T-cell (primary cell): ENCODE data around the gene PRKN. TPM values are rescaled to one million over a fixed set of nuclear protein-coding genes. Genes with fewer than 3 reads are reported as not detected.

Experiments used
- ATAC-seq, 4 experiments: fragments of 200-7000 bp in 3 of 4; fragments of 150-1000 bp in 1 of 4; cut with Tn5 transposase; replicated peaks in 1 of 4; 1 replicate in 3 of 4; 2 replicates in 1 of 4; pipeline ENCODE4 v1.10.0; 2021; ENCODE audit warnings: moderate library complexity in 3 of 4, mild to moderate bottlenecking in 2 of 4, moderate number of reproducible peaks in 1 of 4
- CTCF ChIA-PET, 2 donors: fragments of 300-600 bp; sonication (Branson Sonifier 250); formaldehyde crosslinking; loops; one replicate each; lab custom pipeline; 2022; ENCODE audit warnings: antibody characterized with exemption in 2 of 2; lab: Charles Lee
- POLR2A ChIA-PET, 2 donors: fragments of 300-600 bp; sonication (Branson Sonifier 250); formaldehyde crosslinking; loops; one replicate each; lab custom pipeline; 2022; ENCODE audit warnings: antibody characterized with exemption in 2 of 2; lab: Charles Lee
- DNase-seq, 35 experiments: peaks; one replicate each; pipeline versions ENCODE4 v3.0.0 to v3.0.0-alpha.2; 2013 to 2023
- H3K27ac ChIP-seq: one replicate; pipeline ENCODE4 v1.5.1; 2013; ENCODE audit warnings: low read length
- H3K27me3 ChIP-seq, 2 experiments: replicated peaks in 1 of 2; 1 replicate in 1 of 2; 2 replicates in 1 of 2; pipeline versions ENCODE4 v1.6.1 to v1.7.0; 2013; ENCODE audit warnings: low read length in 1 of 2, mixed read lengths in 1 of 2; ENCODE audit not compliant: control insufficient read depth in 2 of 2, insufficient read depth in 2 of 2; ENCODE audit errors: extremely low read depth in 1 of 2
- H3K36me3 ChIP-seq, 2 donors: 1 replicate in 1 of 2; 2 replicates in 1 of 2; pipeline versions ENCODE4 v1.6.1 to v1.7.0; 2013; ENCODE audit warnings: low read length in 1 of 2; ENCODE audit not compliant: control insufficient read depth in 2 of 2, insufficient read depth in 1 of 2; ENCODE audit errors: extremely low read depth in 1 of 2
- H3K4me1 ChIP-seq, 2 experiments: 1 replicate in 1 of 2; 2 replicates in 1 of 2; pipeline versions ENCODE4 v1.6.1 to v1.7.0; 2013; ENCODE audit warnings: low read length in 2 of 2, mixed read lengths in 1 of 2; ENCODE audit not compliant: insufficient read depth in 2 of 2, control insufficient read depth in 1 of 2; ENCODE audit errors: extremely low read depth in 1 of 2
- H3K4me3 ChIP-seq, 2 donors: 1 replicate in 1 of 2; 2 replicates in 1 of 2; pipeline versions ENCODE4 v1.5.1 to v1.7.0; 2013; ENCODE audit warnings: mild to moderate bottlenecking in 2 of 2, low read length in 1 of 2, moderate library complexity in 1 of 2; ENCODE audit not compliant: control insufficient read depth in 1 of 2; ENCODE audit errors: extremely low read depth in 1 of 2
- H3K9me3 ChIP-seq: 2 replicates; pipeline ENCODE4 v1.7.0; 2013
- H3K27ac Mint-ChIP-seq, 2 donors: one replicate each; pipeline ENCODE4 v1.8.0; 2020 to 2021; ENCODE audit warnings: mild to moderate bottlenecking in 2 of 2, mixed read lengths in 2 of 2
- H3K27me3 Mint-ChIP-seq, 2 donors: one replicate each; pipeline ENCODE4 v1.8.0; 2021 to 2022; ENCODE audit warnings: mixed read lengths in 2 of 2
- H3K36me3 Mint-ChIP-seq: one replicate; pipeline ENCODE4 v1.8.0; 2021; ENCODE audit warnings: mixed read lengths
- H3K4me1 Mint-ChIP-seq, 3 donors: one replicate each; pipeline ENCODE4 v1.8.0; 2020 to 2022; ENCODE audit warnings: mixed read lengths in 3 of 3, mild to moderate bottlenecking in 1 of 3
- H3K4me3 Mint-ChIP-seq, 3 donors: one replicate each; pipeline ENCODE4 v1.8.0; 2020 to 2022; ENCODE audit warnings: mild to moderate bottlenecking in 3 of 3, mixed read lengths in 3 of 3, moderate library complexity in 3 of 3
- H3K9me3 Mint-ChIP-seq, 3 donors: one replicate each; pipeline ENCODE4 v1.8.0; 2020 to 2022; ENCODE audit warnings: mixed read lengths in 3 of 3
- WGBS: methylation state at CpG from one replicate; pipeline ENCODE4 v1.1.5; 2013; ENCODE audit warnings: missing lambda C conversion rate; ENCODE audit not compliant: insufficient coverage; 5-methylcytosine and 5-hydroxymethylcytosine counted together
- total RNA-seq, 35 experiments: library from RNA in 6 of 35; stranded (reverse) in 6 of 35; fragments of 120-200 nt in 1 of 35; gene quantifications; one replicate each; pipeline versions ENCODE4 v1.2.1 to v1.2.4 and lab custom pipeline; 2013 to 2026

The PRKN gene
- total RNA-seq, 5 donors from 2014 or later (not counting 1 experiment from before 2014, with no cell fraction given): 3.4 to 7.7 (median 6.1) TPM

- no peaks in the 10 kb centered on the region for H3K36me3 ChIP-seq
- Mint-ChIP-seq H3K4me3 (no peak overlapping the region), H3K27me3 (no peaks in the 10 kb centered on the region), H3K9me3 (peaks cover 0 to 8% (median 0%) of the 10 kb centered on the region in 3 donors), H3K36me3 (no peaks in the 10 kb centered on the region), H3K4me1 (no peaks in the 10 kb centered on the region), H3K27ac (no peak overlapping the region)
- H3K9me3 ChIP-seq: no peaks in the 10 kb centered on the region
- ATAC-seq: no peak
- no peak for DNase-seq
- H3K4me3 ChIP-seq: no peak overlapping the region
- ChIA-PET POLR2A (no interaction called here), CTCF (no interaction called here)
- no peak overlapping the region for H3K27ac ChIP-seq
- H3K27me3 ChIP-seq: no peaks in the 10 kb centered on the region
- no peaks in the 10 kb centered on the region for H3K4me1 ChIP-seq
- WGBS: no CpG with 5 or more reads among the region's 1 CpG
Measured at GRCh38 chr6:161546632-161547031, 1180.9 kb downstream of the PRKN start.

GRCh38 chr6:161545741-161546140, 1181.8 kb downstream of the PRKN start:
- 67% methylated on average over 1 of the region's 2 CpGs for WGBS
- POLR2A ChIA-PET: no interaction called here
- Mint-ChIP-seq H3K4me1 (no peaks in the 10 kb centered on the region), H3K36me3 (no peaks in the 10 kb centered on the region), H3K27me3 (no peaks in the 10 kb centered on the region), H3K4me3 (no peak overlapping the region), H3K9me3 (peaks cover 0 to 4% (median 0%) of the 10 kb centered on the region in 3 donors), H3K27ac (no peak overlapping the region)
- H3K4me1 ChIP-seq: no peaks in the 10 kb centered on the region
- no peak for ATAC-seq
- no peak for DNase-seq
- CTCF ChIA-PET: no interaction called here
- no peaks in the 10 kb centered on the region for H3K27me3 ChIP-seq
- H3K9me3 ChIP-seq: no peaks in the 10 kb centered on the region
- no peak overlapping the region for H3K4me3 ChIP-seq
- H3K27ac ChIP-seq: no peak overlapping the region
- H3K36me3 ChIP-seq: no peaks in the 10 kb centered on the region

GRCh38 chr6:161544801-161545480, 1182.6 kb downstream of the PRKN start:
- no peak for ATAC-seq
- no peaks in the 10 kb centered on the region for H3K27me3 ChIP-seq
- H3K9me3 ChIP-seq: no peaks in the 10 kb centered on the region
- Mint-ChIP-seq H3K4me3 (no peak overlapping the region), H3K27ac (no peak overlapping the region), H3K4me1 (no peaks in the 10 kb centered on the region), H3K9me3 (peaks cover 0 to 4% (median 0%) of the 10 kb centered on the region in 3 donors), H3K27me3 (no peaks in the 10 kb centered on the region), H3K36me3 (no peaks in the 10 kb centered on the region)
- no peaks in the 10 kb centered on the region for H3K36me3 ChIP-seq
- WGBS: no CpG with 5 or more reads among the region's 10 CpGs
- H3K4me1 ChIP-seq: no peaks in the 10 kb centered on the region
- ChIA-PET CTCF (no interaction called here), POLR2A (no interaction called here)
- DNase-seq: no peak
- H3K27ac ChIP-seq: no peak overlapping the region
- no peak overlapping the region for H3K4me3 ChIP-seq

GRCh38 chr6:161543684-161544309, 1183.8 kb downstream of the PRKN start:
- no peak overlapping the region for H3K4me3 ChIP-seq
- no peak overlapping the region for H3K27ac Mint-ChIP-seq
- ATAC-seq (no peak), DNase-seq (no peak)
- no peaks in the 10 kb centered on the region for H3K36me3 Mint-ChIP-seq
- no peaks in the 10 kb centered on the region for H3K4me1 ChIP-seq
- no peak overlapping the region for H3K27ac ChIP-seq
- H3K4me3 Mint-ChIP-seq: no peak overlapping the region
- H3K27me3 ChIP-seq: no peaks in the 10 kb centered on the region
- H3K9me3 Mint-ChIP-seq: no peaks in the 10 kb centered on the region
- no peaks in the 10 kb centered on the region for H3K4me1 Mint-ChIP-seq
- no peaks in the 10 kb centered on the region for H3K27me3 Mint-ChIP-seq
- POLR2A ChIA-PET: no interaction called here
- CTCF ChIA-PET: no interaction called here
- H3K9me3 ChIP-seq: no peaks in the 10 kb centered on the region
- H3K36me3 ChIP-seq: no peaks in the 10 kb centered on the region
- no CpG with 5 or more reads among the region's 4 CpGs for WGBS

- H3K27ac Mint-ChIP-seq: no peak overlapping the region
- no peaks in the 10 kb centered on the region for H3K36me3 Mint-ChIP-seq
- H3K27me3 Mint-ChIP-seq: no peaks in the 10 kb centered on the region
- DNase-seq (no peak), ATAC-seq (no peak)
- no peaks in the 10 kb centered on the region for H3K9me3 Mint-ChIP-seq
- H3K27ac ChIP-seq: no peak overlapping the region
- H3K4me3 Mint-ChIP-seq: no peak overlapping the region
- no peaks in the 10 kb centered on the region for H3K27me3 ChIP-seq
- H3K4me1 ChIP-seq: no peaks in the 10 kb centered on the region
- H3K4me3 ChIP-seq: no peak overlapping the region
- WGBS: 100% methylated on average over 1 of the region's 4 CpGs
- ChIA-PET CTCF (no interaction called here), POLR2A (no interaction called here)
- no peaks in the 10 kb centered on the region for H3K4me1 Mint-ChIP-seq
- no peaks in the 10 kb centered on the region for H3K36me3 ChIP-seq
- H3K9me3 ChIP-seq: no peaks in the 10 kb centered on the region
Measured at GRCh38 chr6:161542346-161542980, 1185.1 kb downstream of the PRKN start.

GRCh38 chr6:161540532-161540931, 1187.0 kb downstream of the PRKN start:
- Histone ChIP-seq H3K36me3 (no peaks in the 10 kb centered on the region), H3K27me3 (no peaks in the 10 kb centered on the region), H3K9me3 (no peaks in the 10 kb centered on the region), H3K4me3 (no peak overlapping the region), H3K27ac (no peak overlapping the region), H3K4me1 (no peaks in the 10 kb centered on the region)
- WGBS: no CpG with 5 or more reads among the region's 1 CpG
- ChIA-PET POLR2A (no interaction called here), CTCF (no interaction called here)
- DNase-seq: no peak
- ATAC-seq: no peak
- H3K36me3 Mint-ChIP-seq: no peaks in the 10 kb centered on the region
- H3K4me3 Mint-ChIP-seq: no peak overlapping the region
- no peaks in the 10 kb centered on the region for H3K4me1 Mint-ChIP-seq
- no peaks in the 10 kb centered on the region for H3K27me3 Mint-ChIP-seq
- H3K9me3 Mint-ChIP-seq: no peaks in the 10 kb centered on the region
- no peak overlapping the region for H3K27ac Mint-ChIP-seq
